HepG2 (cell line): Measurements from ENCODE around the gene CD9. TPM values are rescaled to one million over a fixed set of nuclear protein-coding genes. Genes with fewer than 3 reads are reported as not detected.

Experiments used
- ATAD3A ChIP-seq: sonication (generic); formaldehyde crosslinking; IDR thresholded peaks from 2 replicates; pipeline ENCODE4 v1.4.0; 2020; ENCODE audit warnings: missing genetic modification reagents
- CAMTA2 ChIP-seq: sonication (generic); formaldehyde crosslinking; IDR thresholded peaks from 2 replicates; pipeline ENCODE4 v1.4.0; 2020; ENCODE audit warnings: mild to moderate bottlenecking, missing genetic modification reagents, borderline replicate concordance
- CEBPB ChIP-seq: IDR thresholded peaks from 2 replicates; pipeline ENCODE4 v1.6.1; 2011; ENCODE audit warnings: low read depth, low read length, improper control_type of control experiment, borderline replicate concordance
- CENPX ChIP-seq: sonication (generic); formaldehyde crosslinking; IDR thresholded peaks from 2 replicates; pipeline ENCODE4 v1.9.0; 2021; ENCODE audit warnings: mild to moderate bottlenecking, missing genetic modification reagents, moderate library complexity
- CREB1 ChIP-seq, 2 experiments: fragments of 450-650 bp in 1 of 2; IDR thresholded peaks; 2 replicates each; pipeline ENCODE4 v1.6.1; 2016 to 2017; ENCODE audit warnings: control low read depth in 1 of 2, mild to moderate bottlenecking in 1 of 2, missing compliant biosample characterization in 1 of 2, missing genetic modification characterization in 1 of 2
- GLMP ChIP-seq: sonication (generic); formaldehyde crosslinking; IDR thresholded peaks from 2 replicates; pipeline ENCODE4 v1.9.0; 2021; ENCODE audit warnings: missing genetic modification reagents, mild to moderate bottlenecking, borderline replicate concordance
- GZF1 ChIP-seq: sonication (generic); formaldehyde crosslinking; IDR thresholded peaks from 2 replicates; pipeline ENCODE4 v1.5.1; 2020; ENCODE audit warnings: mild to moderate bottlenecking, missing genetic modification reagents
- HNF4G ChIP-seq, 2 experiments: sonication (generic) in 1 of 2; formaldehyde crosslinking in 1 of 2; IDR thresholded peaks; 2 replicates each; pipeline versions ENCODE4 v1.4.0 to v1.6.1; 2011 to 2020; ENCODE audit warnings: borderline replicate concordance in 2 of 2, low read depth in 2 of 2, mild to moderate bottlenecking in 2 of 2, low read length in 1 of 2, missing genetic modification reagents in 1 of 2, moderate library complexity in 1 of 2
- IRF9 ChIP-seq: sonication (generic); formaldehyde crosslinking; IDR thresholded peaks from 2 replicates; pipeline ENCODE4 v1.8.0; 2022; ENCODE audit warnings: missing genetic modification reagents, mild to moderate bottlenecking, borderline replicate concordance
- KAT8 ChIP-seq: IDR thresholded peaks from 2 replicates; pipeline ENCODE4 v1.6.1; 2016; ENCODE audit warnings: missing genetic modification reagents, missing compliant biosample characterization
- LBX2 ChIP-seq: sonication (generic); formaldehyde crosslinking; IDR thresholded peaks from 2 replicates; pipeline ENCODE4 v1.5.0; 2020; ENCODE audit warnings: missing genetic modification reagents, mild to moderate bottlenecking, borderline replicate concordance
- MTA1 ChIP-seq: sonication (generic); formaldehyde crosslinking; IDR thresholded peaks from 2 replicates; pipeline ENCODE4 v1.4.0; 2020; ENCODE audit warnings: missing genetic modification reagents, mild to moderate bottlenecking, borderline replicate concordance
- MYNN ChIP-seq: sonication (generic); formaldehyde crosslinking; IDR thresholded peaks from 2 replicates; pipeline ENCODE4 v1.4.0; 2020; ENCODE audit warnings: mild to moderate bottlenecking, low read depth, missing genetic modification reagents
- NCOA2 ChIP-seq: sonication (generic); formaldehyde crosslinking; IDR thresholded peaks from 2 replicates; pipeline ENCODE4 v1.8.0; 2022; ENCODE audit warnings: inconsistent platforms
- PBX2 ChIP-seq: IDR thresholded peaks from 2 replicates; pipeline ENCODE4 v1.6.1; 2016; ENCODE audit warnings: control low read depth
- PLSCR1 ChIP-seq: sonication (generic); formaldehyde crosslinking; IDR thresholded peaks from 2 replicates; pipeline ENCODE4 v1.5.0; 2020; ENCODE audit warnings: missing genetic modification reagents, mild to moderate bottlenecking, borderline replicate concordance
- RARG ChIP-seq: sonication (generic); formaldehyde crosslinking; IDR thresholded peaks from 2 replicates; pipeline ENCODE4 v1.4.0; 2020; ENCODE audit warnings: low read depth, mild to moderate bottlenecking, missing genetic modification reagents
- STAG1 ChIP-seq: sonication (generic); formaldehyde crosslinking; IDR thresholded peaks from 2 replicates; pipeline ENCODE4 v1.4.0; 2020; ENCODE audit warnings: missing genetic modification reagents
- TCF12 ChIP-seq, 2 experiments: fragments of 450-650 bp in 1 of 2; sonication (generic) in 1 of 2; formaldehyde crosslinking in 1 of 2; IDR thresholded peaks; 2 replicates each; pipeline versions ENCODE4 v1.6.1 to v1.8.0; 2017 to 2022; ENCODE audit warnings: antibody characterized with exemption in 1 of 2, mild to moderate bottlenecking in 1 of 2, missing genetic modification reagents in 1 of 2, moderate library complexity in 1 of 2
- WIZ ChIP-seq: sonication (generic); formaldehyde crosslinking; IDR thresholded peaks from 2 replicates; pipeline ENCODE4 v1.5.1; 2020; ENCODE audit warnings: mild to moderate bottlenecking, missing genetic modification reagents
- ZBTB42 ChIP-seq: sonication (generic); formaldehyde crosslinking; IDR thresholded peaks from 2 replicates; pipeline ENCODE4 v1.5.0; 2020; ENCODE audit warnings: mild to moderate bottlenecking, missing genetic modification reagents
- ZNF17 ChIP-seq: sonication (generic); formaldehyde crosslinking; IDR thresholded peaks from 2 replicates; pipeline ENCODE4 v1.5.0; 2020; ENCODE audit warnings: mild to moderate bottlenecking, missing genetic modification reagents
- ZNF549 ChIP-seq: sonication (generic); formaldehyde crosslinking; IDR thresholded peaks from 2 replicates; pipeline ENCODE4 v1.5.0; 2020; ENCODE audit warnings: missing genetic modification reagents
- ZNF782 ChIP-seq: sonication (generic); formaldehyde crosslinking; IDR thresholded peaks from 2 replicates; pipeline ENCODE4 v1.4.0; 2020; ENCODE audit warnings: missing genetic modification reagents, mild to moderate bottlenecking, borderline replicate concordance
- ZNF790 ChIP-seq: sonication (generic); formaldehyde crosslinking; IDR thresholded peaks from 2 replicates; pipeline ENCODE4 v1.8.0; 2022; ENCODE audit warnings: missing genetic modification reagents, mild to moderate bottlenecking, borderline replicate concordance
- ZSCAN20 ChIP-seq: sonication (generic); formaldehyde crosslinking; IDR thresholded peaks from 2 replicates; pipeline ENCODE4 v1.4.0; 2020; ENCODE audit warnings: missing genetic modification reagents, mild to moderate bottlenecking, borderline replicate concordance
- polyA plus RNA-seq, 8 experiments: library from polyadenylated mRNA; depleted of rRNA in 3 of 8; stranded (reverse) in 7 of 8; unstranded in 1 of 8; fragments of >200 nt; fragmentation: Illumina TruSeq in 4 of 8; extraction: Trizol in 4 of 8; gene quantifications; 2 replicates each; pipeline versions ENCODE4 v1.2.1 to v1.2.3, GENCODE V29; 2011 to 2016; ENCODE audit warnings: low read depth in 4 of 8, missing spikeins in 1 of 8, mixed read lengths in 1 of 8; ENCODE audit not compliant: insufficient read depth in 1 of 8
- total RNA-seq, 5 experiments: library from RNA; depleted of rRNA; stranded (reverse); fragments of >200 nt; fragmentation: Illumina TruSeq; extraction: Trizol; gene quantifications; 2 replicates each; pipeline ENCODE4 v1.2.3, GENCODE V29; 2016; ENCODE audit warnings: low read depth in 1 of 5

Gene CD9
- total and polyA plus RNA-seq, 2 of the 13 experiments (the other 11 are each of a cell fraction or from before 2014, with no cell fraction given) = 5.8 to 38.3 TPM

- TF ChIP-seq LBX2 = no peak
- no peak for TF ChIP-seq CEBPB
- TF ChIP-seq ZNF790 (CRISPR knock-in tag) = no peak
- no peak for TF ChIP-seq ZNF549 (CRISPR knock-in tag)
- no peak for TF ChIP-seq MTA1 (CRISPR knock-in tag)
- TF ChIP-seq KAT8 = peak; percentile 74; the same call in 1 of the 2 replicates
- TF ChIP-seq ZBTB42 (CRISPR knock-in tag) = no peak
- peak; percentile 71 for TF ChIP-seq NCOA2 (CRISPR knock-in tag)
- no peak for TF ChIP-seq CENPX (CRISPR knock-in tag)
- no peak for TF ChIP-seq WIZ (CRISPR knock-in tag)
- no peak for TF ChIP-seq HNF4G (IDR thresholded peaks at IDR 0.05; ENCODE audit: borderline replicate concordance, low read depth, low read length)
- no peak for TF ChIP-seq HNF4G (CRISPR knock-in tag; IDR thresholded peaks at IDR 0.05; ENCODE audit: borderline replicate concordance, low read depth)
- TF ChIP-seq CAMTA2 (CRISPR knock-in tag) = no peak
- TF ChIP-seq ATAD3A = no peak
- TF ChIP-seq IRF9 (CRISPR knock-in tag) = no peak
- TF ChIP-seq RARG (CRISPR knock-in tag) = no peak
- TF ChIP-seq ZNF17 (CRISPR knock-in tag) = no peak
- TF ChIP-seq STAG1 (CRISPR knock-in tag) = no peak
- no peak for TF ChIP-seq ZNF782 (CRISPR knock-in tag)
- no peak for TF ChIP-seq ZSCAN20 (CRISPR knock-in tag)
- TF ChIP-seq MYNN (CRISPR knock-in tag) = no peak
- no peak for TF ChIP-seq TCF12 (IDR thresholded peaks at IDR 0.05)
- no peak for TF ChIP-seq TCF12 (CRISPR knock-in tag; IDR thresholded peaks at IDR 0.05)
- TF ChIP-seq GLMP (CRISPR knock-in tag) = no peak
- TF ChIP-seq PLSCR1 (CRISPR knock-in tag) = no peak
- no peak for TF ChIP-seq CREB1 (IDR thresholded peaks at IDR 0.05)
- TF ChIP-seq CREB1 (CRISPR knock-in tag; IDR thresholded peaks at IDR 0.05) = no peak
- TF ChIP-seq GZF1 (CRISPR knock-in tag) = no peak
- no peak for TF ChIP-seq PBX2 (CRISPR knock-in tag)
Measured at GRCh38 chr12:6280053-6280469, 79.9 kb downstream of the CD9 start (continued).
